GM13976 (cell line): ENCODE data around the gene C1orf52.

Source experiments
- DNase-seq: peaks from one replicate; pipeline ENCODE4 v3.0.0; 2012; ENCODE audit warnings: low spot score
- in situ Hi-C: fragments of 300-500 bp; cut with MboI; formaldehyde crosslinking; loops from one replicate; pipeline ENCODE4 v1.12.0; 2022; ENCODE audit warnings: low sequenced_read_pairs, mixed read lengths, inconsistent platforms; ENCODE audit not compliant: unreplicated experiment
- TF ChIP-seq, protein P1 (sequence below): IDR thresholded peaks from 2 replicates; pipeline ENCODE4 v1.5.1; 2012; ENCODE audit warnings: borderline replicate concordance, mild to moderate bottlenecking; ENCODE audit not compliant: insufficient read depth; ENCODE audit errors: extremely low read depth, missing control alignments, control extremely low read depth

The C1orf52 gene

DNA sequence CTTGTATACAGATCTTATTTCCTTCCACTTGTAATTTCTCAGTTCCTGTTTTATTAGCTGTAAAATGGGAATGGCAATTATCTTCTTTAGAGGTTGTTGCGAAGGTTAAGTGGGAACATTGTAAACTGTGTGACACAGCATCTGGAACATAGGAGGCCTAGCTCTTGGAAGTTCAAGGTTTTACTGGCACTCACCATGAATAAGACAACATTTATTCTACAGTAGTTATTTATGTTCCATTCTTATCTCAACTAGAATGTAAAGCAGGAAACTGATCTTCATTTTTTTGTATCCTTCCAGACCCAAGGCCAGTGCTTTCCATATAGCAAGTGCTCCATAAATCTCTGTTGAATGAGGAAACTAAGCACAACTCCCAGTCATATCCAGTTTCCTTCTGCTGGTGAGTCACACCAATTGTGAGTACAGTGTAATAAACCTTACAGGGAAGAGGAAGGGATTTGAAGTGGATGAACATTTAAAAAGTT, 15.5 kb upstream of the C1orf52 start:
- TF ChIP-seq, protein P1, sequence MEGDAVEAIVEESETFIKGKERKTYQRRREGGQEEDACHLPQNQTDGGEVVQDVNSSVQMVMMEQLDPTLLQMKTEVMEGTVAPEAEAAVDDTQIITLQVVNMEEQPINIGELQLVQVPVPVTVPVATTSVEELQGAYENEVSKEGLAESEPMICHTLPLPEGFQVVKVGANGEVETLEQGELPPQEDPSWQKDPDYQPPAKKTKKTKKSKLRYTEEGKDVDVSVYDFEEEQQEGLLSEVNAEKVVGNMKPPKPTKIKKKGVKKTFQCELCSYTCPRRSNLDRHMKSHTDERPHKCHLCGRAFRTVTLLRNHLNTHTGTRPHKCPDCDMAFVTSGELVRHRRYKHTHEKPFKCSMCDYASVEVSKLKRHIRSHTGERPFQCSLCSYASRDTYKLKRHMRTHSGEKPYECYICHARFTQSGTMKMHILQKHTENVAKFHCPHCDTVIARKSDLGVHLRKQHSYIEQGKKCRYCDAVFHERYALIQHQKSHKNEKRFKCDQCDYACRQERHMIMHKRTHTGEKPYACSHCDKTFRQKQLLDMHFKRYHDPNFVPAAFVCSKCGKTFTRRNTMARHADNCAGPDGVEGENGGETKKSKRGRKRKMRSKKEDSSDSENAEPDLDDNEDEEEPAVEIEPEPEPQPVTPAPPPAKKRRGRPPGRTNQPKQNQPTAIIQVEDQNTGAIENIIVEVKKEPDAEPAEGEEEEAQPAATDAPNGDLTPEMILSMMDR = no peak
- no peak for DNase-seq
- in situ Hi-C loops = no loop called here

- in situ Hi-C loops = no loop called here
- TF ChIP-seq, protein P1 = no peak
- no peak for DNase-seq
Measured at GRCh38 chr1:85273397-85273796, 13.9 kb upstream of the C1orf52 start.

- in situ Hi-C loops = no loop called here
- DNase-seq = no peak
- TF ChIP-seq, protein P1 = no peak
Measured at GRCh38 chr1:85268801-85269585, 9.5 kb upstream of the C1orf52 start.

GRCh38 chr1:85267313-85267712, 7.9 kb upstream of the C1orf52 start:
- DNase-seq = no peak
- in situ Hi-C loops = no loop called here
- TF ChIP-seq, protein P1 = no peak

- TF ChIP-seq, protein P1 = no peak
- no peak for DNase-seq
- in situ Hi-C loops = no loop called here
Measured at GRCh38 chr1:85264150-85264549, 4.7 kb upstream of the C1orf52 start.

- in situ Hi-C loops = no loop called here
- TF ChIP-seq, protein P1 = no peak
- no peak for DNase-seq
Measured at GRCh38 chr1:85262985-85263384, 3.5 kb upstream of the C1orf52 start.
